Stimulated activated CD8-positive, alpha-beta memory T cell treated with anti-CD3 and anti-CD28 coated beads, Interleukin-12 subunit alpha, Interleukin-12 subunit beta, amount 100 ng/mL, for 24 hours (primary cell): ENCODE data around the gene POLR1A.
A peak's percentile ranks its signal among the peaks of the same experiment; 100 is the strongest.

Experiments
- DNase-seq: peaks from one replicate; pipeline ENCODE4 v3.0.0-alpha.2; 2020; ENCODE audit errors: extremely low read depth

POLR1A gene

GRCh38 chr2:86105252-86105968 is at the start of gene POLR1A:
Gene POLR1A (minus strand): TSS chr2:86105886. CDS start chr2:86105776, 110 bp downstream.
- DNase-seq, result peak; percentile 56

GRCh38 chr2:86150502-86150901 is 44.8 kb upstream of the POLR1A start:
- no peak for DNase-seq

- DNase-seq, result no peak
Observed at GRCh38 chr2:86147793-86148192, 42.1 kb upstream of the POLR1A start.

GRCh38 chr2:86143926-86144685 is 38.4 kb upstream of the POLR1A start:
- no peak for DNase-seq

- no peak for DNase-seq
Observed at GRCh38 chr2:86143307-86143706, 37.6 kb upstream of the POLR1A start.

GRCh38 chr2:86142436-86143257 is 37.0 kb upstream of the POLR1A start:
- DNase-seq, result no peak

GRCh38 chr2:86140969-86141392 is 35.3 kb upstream of the POLR1A start:
- DNase-seq, result no peak

GRCh38 chr2:86139981-86140380 is 34.3 kb upstream of the POLR1A start:
- DNase-seq, result no peak

GRCh38 chr2:86138736-86139625 is 33.3 kb upstream of the POLR1A start:
- no peak for DNase-seq

- no peak for DNase-seq
Observed at GRCh38 chr2:86136141-86136540, 30.5 kb upstream of the POLR1A start.

GRCh38 chr2:86135653-86136052 is 30.0 kb upstream of the POLR1A start:
- no peak for DNase-seq

- DNase-seq, result no peak
Observed at GRCh38 chr2:86134709-86135108, 29.0 kb upstream of the POLR1A start.

GRCh38 chr2:86124683-86125082 is 19.0 kb upstream of the POLR1A start:
- DNase-seq, result no peak

GRCh38 chr2:86123328-86123925 is 17.7 kb upstream of the POLR1A start:
- DNase-seq, result no peak

GRCh38 chr2:86118130-86118529 is 12.4 kb upstream of the POLR1A start:
- no peak for DNase-seq

GRCh38 chr2:86107031-86107430 is 1.3 kb upstream of the POLR1A start:
- no peak for DNase-seq

GRCh38 chr2:86105969-86106945 is 571 bp upstream of the POLR1A start, which contains the start of gene PTCD3:
Gene PTCD3 (plus strand): TSS chr2:86106235. CDS start chr2:86106248, 13 bp downstream.
- DNase-seq, result peak; percentile 91

GRCh38 chr2:86102157-86102556 is 3.5 kb downstream of the POLR1A start:
- no peak for DNase-seq

GRCh38 chr2:86097913-86098312 is 7.8 kb downstream of the POLR1A start:
- no peak for DNase-seq
